SH-SY5Y (cell line): ENCODE data around the gene CCN5.

ENCODE experiments used
- GATA2 ChIP-seq: IDR thresholded peaks from 2 replicates; pipeline ENCODE4 v1.6.1; 2011; ENCODE audit warnings: mild to moderate bottlenecking, low read depth, low read length
- GATA3 ChIP-seq: IDR thresholded peaks from 2 replicates; pipeline ENCODE4 v1.6.1; 2011; ENCODE audit warnings: low read depth, mild to moderate bottlenecking, low read length, moderate library complexity

DNA sequence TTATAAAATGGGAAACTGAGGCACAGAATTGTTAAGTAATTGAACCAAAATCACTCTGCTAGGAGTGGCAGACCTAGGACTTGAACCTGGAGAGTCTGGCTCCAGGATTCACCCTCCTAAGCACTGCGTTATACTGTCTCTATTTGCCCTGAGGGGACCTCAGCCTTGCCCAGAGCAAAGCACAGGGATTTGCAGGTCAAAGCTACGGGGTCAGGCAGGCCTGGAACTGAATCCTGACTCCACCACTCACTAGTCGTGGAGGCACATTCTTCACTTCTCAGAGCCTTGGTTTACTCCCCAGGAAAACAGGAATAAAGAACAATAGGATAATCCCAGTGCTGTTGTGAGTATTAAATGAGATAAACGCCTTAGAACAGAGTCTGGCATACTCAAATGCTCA, 49.9 kb downstream of the CCN5 start:
- no peak for TF ChIP-seq GATA2
- no peak for TF ChIP-seq GATA3
